Measurements from ENCODE around the gene RIMS1.
"Not testable (repeated sequence)": the region's sequence is repeated elsewhere in the genome, so short reads cannot be mapped to it uniquely, and the experiment has no call there.

The RIMS1 gene

DNA sequence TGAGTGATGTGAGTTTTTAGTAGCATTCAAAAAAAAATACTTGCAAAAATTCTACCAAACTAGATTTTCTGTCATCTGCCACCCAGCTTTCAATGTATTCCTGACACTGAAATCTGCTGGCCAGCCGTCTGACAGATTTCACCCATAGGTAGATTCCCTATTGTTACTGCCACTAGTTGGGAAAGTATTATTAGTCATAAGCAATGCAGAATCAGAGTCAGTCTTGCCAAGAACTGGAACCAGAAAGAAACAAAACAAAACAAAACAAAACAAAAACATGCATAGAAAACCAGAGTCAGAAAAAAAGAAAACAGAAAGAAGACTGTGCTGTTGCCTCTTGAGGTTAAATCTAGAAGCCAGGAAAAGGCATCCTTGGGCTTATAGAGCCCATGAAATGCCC lies 442.4 kb downstream of the RIMS1 start:
- no peak for DNase-seq (ENCODE audit: low read depth in 2 of 2)

DNA sequence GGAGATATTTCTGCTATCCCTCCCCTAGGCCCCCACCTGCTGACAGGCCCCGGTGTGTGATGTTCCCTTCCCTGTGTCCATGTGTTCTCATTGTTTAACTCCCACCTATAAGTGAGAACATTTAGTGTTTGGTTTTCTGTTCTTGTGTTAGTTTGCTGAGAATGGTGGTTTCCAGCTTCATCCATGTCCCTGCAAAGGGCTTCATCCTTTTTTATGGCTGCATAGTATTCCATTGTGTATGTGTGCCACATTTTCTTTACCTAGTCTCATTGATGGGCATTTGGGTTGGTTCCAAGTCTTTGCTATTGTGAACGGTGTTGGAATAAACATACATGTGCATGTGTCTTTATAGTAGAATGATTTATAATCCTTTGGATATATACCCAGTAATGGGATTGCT lies 448.9 kb downstream of the RIMS1 start:
- DNase-seq (ENCODE audit: low read depth in 2 of 2) = not testable (repeated sequence)

DNA sequence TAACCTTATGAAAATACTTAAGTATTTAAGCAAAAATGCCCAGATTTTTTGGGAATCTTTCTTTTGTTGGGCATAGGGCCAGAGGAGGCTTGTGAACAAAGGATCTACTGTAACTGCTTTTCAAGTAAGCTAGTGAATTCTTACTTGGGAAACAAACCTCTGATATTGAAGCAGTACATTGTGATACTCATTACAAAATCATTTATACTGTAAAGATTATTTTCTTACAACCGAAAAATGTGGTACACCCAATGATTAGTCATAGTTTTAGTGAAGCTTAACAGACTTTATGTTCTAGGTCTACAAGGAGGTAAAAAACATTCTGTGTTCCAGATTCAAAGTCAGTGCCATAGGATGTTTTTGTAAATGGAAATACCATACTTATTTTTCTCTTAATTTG lies 462.6 kb downstream of the RIMS1 start:
- DNase-seq (ENCODE audit: low read depth in 2 of 2) = no peak

DNA sequence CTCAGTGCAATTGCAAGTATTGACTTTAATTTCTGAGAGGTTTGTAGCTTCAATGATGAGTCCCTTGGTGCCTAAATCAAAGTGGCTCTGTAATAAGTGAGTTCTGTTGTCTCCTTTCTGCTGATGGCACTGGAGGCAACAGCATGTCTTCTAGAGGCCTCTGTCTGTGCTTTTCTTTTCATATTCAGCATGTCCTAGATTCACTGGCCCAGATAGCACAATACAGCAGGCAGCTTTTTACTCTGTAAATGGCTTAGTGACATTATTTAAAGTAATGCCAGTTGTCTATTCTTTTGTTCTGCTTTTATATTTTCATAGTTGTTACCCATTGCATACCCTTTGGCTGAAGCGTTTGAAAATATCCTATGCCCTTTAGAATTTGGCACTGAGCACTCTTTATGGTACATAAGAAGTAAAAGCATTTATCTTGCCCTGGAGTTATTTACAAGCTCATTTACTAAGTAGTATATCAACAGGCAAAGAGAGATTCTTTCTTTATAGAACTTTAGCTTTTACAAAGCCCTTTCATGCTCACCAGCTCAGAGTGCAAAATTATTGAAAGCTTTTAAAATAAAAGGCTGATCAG lies 464.0 kb downstream of the RIMS1 start:
- DNase-seq (ENCODE audit: low read depth in 2 of 2) = no peak

DNA sequence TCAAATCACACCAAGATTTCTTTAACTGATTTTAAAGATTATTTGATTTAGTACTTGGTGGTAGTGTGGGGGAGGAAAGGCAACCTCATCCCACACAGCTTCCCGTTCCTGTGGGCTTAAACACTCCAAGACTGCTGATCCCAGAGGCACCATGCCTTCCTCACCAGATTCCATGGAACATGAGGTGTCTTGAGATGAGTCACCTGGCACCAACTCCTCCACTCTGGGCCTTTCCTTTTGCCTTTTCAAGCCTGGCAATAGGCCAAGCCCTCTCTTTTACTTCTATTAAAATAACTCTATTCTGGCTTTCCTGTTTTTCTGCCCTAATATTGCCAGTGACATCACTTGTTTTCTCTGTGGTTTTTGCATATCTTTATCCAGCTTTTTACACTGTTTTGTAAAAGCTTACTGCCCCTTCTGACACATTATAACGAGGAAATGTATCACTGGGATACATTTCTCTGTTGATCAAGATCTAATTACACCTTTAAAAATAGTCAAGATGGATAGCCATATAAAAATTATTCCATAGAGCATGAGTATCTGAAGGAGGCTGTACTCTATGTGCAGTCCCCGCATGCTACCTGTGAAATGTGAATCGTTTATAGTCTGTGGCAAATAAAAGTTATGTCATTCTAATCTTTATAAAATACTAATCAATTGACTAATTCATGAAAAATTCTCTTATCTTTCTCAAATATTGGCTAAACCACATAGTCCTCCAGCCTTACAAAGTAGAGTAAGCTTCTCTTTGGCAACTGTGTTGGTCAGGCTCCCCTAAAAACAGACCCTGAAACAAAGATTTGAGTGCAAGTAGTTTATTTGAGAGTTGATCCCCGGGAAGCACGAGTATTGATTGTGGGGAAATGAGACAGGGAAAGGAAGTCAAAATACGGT lies 477.7 kb downstream of the RIMS1 start:
- no peak for DNase-seq (ENCODE audit: low read depth in 2 of 2)

DNA sequence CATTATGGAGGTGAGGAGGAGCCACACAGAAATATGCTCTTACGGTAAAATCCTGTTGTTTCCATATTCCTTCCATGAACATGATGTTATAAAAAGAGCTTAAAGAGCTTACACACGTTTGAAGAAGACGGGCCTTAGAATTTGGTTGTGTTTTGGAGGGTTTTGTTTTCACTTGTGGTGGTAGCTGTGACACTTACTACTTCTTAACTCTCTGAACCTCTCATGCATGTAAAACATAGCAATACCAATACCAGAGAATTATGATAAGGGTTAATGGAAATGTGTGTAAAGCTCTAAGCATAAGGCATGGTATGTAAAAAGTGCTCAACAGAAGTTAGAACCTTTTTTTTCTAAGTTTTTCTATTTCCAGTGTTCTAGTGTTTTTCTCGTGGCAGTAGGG lies 479.4 kb downstream of the RIMS1 start:
- no peak for DNase-seq (ENCODE audit: low read depth in 2 of 2)

DNA sequence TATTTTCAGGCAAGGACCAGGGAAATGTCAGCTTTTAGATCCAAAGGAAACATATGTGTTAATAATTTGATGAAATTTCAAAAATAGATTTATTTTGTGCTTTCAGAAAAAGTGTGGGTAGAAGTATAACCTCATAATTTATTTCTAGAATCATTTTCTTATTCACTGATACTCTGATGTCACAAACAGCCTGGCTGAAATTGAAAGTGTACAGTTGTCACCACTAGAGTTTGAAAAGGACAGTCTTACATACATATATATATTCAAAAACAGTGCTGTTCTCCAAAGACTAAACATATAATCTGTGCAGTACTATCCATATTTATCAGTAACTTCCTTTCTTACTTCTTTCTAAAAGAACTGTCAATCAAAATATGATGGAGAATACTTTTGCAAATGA lies 481.1 kb downstream of the RIMS1 start:
- DNase-seq (ENCODE audit: low read depth in 2 of 2) = no peak

DNA sequence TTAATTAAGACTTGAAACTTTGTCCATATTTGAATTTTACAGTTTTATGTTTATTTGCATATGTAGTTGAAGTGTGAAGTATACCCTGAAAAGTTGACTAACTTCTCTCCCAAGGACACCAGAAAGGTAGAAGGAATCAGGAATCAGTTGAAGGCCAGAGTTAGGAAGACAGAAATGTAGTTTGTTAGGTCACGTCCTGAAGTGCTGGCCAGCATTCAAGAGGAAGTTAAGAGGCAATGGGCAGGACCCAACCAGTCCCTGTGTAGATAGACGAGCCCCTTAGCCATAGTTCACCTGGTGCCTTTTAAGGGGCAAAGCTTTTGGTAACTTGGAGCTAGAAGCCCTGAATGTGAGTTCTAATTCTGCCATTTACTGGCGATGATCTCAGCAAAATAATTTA lies 485.1 kb downstream of the RIMS1 start:
- no peak for DNase-seq (ENCODE audit: low read depth in 2 of 2)

DNA sequence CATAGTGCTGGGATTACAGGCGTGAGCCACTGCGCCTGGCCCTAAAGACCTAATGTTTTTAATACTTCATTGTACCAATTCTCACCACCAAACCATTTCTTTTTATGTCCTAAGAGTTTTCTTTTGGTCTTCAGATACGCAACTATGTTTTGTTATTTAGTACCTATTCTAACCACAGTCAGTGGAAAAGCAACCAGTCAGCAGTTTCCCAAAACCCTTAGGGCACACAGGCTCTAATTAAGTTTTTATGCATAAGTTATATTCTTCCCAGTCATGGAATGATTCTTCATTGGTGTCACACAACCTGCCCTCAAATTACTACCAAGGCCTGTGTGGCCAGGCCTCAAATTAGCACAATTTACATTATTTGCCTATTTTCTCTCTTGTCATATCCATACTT lies 487.8 kb downstream of the RIMS1 start:
- no peak for DNase-seq (ENCODE audit: low read depth in 2 of 2)

DNA sequence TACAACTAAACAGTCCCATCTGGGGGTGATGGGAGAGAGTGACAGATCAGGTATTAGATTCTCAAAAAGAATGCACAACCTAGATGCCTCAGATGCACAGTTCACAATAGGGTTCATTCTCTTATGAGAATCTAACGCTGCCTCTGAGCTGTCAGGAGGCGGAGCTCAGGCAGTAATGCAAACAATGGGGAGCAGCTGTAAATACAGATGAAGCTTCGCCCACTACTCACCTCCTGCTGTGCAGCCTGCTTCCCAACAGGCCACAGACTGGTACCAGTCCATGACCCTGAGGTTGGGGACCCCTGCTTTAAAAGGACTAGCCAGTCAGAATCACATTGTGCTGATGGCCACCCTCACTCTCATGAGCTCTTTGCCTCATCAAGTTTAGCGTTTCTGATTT lies 488.5 kb downstream of the RIMS1 start:
- DNase-seq (ENCODE audit: low read depth in 2 of 2) = no peak

DNA sequence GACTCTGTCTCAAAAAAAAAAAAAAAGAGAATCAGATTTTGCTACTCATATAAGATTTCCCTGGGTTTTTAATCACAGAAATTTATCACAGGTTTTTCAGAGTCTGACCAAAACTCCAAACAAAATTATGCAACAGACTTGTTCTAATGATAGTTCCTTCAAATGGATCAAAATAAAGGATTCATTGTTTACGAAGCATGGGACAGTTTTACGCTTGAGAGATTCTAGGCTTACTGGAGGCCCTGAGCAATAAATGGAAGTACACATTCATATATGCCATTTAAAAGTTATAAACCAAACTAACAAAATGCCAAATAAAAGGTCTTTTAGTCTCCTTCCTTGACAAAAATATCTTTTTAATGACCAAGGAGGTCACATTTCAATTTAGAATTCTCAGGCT lies 490.4 kb downstream of the RIMS1 start:
- no peak for DNase-seq (ENCODE audit: low read depth in 2 of 2)

DNA sequence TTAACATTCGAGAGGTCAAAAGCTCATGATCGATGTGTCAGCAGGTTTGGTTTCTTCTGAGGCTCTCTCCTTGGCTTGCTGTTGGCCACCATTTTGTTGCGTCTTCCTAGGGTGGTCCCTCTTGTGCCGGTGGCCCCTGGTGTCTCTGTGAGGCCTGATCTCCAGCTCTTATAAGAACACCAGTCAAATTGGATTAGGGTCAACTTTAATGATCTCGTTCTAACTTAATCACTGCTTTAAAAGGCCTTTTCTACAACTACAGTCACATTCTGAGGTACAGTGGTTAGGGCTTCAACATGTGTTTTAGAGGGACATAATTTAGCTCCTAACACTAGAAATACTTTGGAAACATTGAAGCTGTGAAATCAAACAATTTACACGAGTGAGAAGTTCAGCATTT lies 494.7 kb downstream of the RIMS1 start:
- DNase-seq (ENCODE audit: low read depth in 2 of 2) = no peak

DNA sequence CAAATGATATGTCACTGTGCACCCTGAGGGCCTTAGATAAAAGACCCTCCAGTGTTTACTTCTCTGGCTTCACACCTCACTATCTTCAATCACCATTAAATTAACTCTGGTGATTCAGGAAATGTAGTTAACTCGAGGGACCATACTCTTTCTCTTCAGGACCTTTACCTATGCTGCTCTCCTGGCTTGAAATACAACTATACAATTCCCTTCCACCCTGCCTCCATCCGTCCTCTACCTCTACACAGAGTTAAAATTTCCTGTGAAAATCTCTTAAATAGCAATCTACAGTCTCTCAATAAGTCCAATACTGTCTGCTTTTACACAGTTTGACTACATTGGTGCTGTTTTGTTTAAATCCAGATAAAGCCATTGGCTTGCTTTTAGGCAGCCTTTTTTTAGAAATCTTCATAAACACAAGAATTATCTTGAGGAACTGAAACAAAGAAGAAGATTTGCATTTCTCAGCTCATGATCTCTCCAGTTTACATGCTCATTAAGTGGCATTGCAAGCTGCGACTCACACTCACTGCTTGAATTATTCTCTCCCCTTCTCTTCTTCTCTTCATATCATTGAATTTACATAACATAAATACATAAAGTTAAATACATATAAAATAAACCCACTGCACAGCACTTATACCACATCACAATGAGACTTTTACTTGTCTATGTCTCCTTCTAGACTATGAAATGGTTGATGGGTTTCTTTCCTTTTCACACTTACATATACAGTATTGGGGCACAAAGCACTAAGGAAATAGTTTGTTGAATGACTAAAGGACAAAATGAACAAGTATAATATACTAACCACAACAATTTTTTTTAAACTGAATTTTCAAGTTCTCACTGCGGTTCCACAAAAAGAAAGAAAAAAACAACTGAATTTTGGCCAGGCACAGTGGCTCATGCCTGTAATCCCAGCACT lies 496.5 kb downstream of the RIMS1 start:
- no peak for DNase-seq (ENCODE audit: low read depth in 2 of 2)

DNA sequence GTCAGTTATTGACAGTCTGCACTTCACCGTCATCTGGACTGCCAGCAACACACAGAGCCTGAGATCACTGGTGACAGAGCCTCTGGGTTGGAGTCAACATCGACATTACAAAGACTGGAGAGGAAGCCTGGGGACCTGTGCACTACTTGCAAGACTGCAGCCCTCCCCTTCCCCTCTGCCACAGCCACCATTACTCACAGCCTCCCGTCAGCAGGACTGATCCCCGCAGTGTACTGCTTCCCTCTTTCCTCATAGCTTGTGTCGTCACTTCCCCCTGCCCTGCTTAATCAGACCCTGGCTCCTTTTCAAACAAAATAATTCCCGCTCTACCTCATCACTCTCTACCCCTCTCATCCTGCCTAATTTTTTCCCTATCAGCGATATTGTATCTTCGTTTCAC lies 500.0 kb downstream of the RIMS1 start:
- no peak for DNase-seq (ENCODE audit: low read depth in 2 of 2)

DNA sequence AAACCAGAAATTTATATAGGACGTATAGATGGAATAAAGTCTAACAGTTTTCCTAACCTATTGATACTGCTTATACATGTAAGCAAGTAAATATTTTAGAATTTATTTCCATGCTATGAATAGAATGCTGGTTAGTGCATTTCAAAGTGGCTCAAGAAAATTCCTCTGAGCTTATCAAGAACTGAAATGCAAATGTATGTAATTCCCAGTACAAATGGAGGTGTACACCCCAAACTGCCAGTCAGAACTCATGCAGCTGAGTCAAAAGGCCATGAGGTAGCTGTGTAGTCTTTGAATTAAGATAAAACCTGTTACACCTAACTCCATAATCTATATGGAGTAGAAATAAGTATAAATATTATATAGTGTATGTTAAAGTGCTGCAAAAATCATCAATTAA lies 503.3 kb downstream of the RIMS1 start:
- DNase-seq (ENCODE audit: low read depth in 2 of 2) = no peak

DNA sequence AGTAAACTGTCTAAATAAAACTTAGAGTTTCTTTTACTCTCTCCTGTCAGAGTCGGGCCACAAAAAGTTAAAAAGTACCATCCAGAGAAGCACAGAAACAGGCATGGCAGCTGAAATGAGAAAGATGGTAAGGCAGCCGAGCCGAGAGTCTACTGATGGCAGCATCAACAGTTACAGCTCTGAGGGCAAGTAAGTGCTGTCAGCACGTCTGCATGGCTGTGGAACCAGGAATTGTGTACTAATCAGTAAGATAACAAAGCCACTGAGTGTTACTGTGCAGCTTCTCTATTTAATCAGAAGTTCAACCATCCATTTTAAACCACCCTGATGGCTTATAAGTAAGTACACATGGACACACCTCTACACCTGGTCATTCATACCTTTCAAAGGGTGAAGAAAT lies 504.2 kb downstream of the RIMS1 start:
- DNase-seq (ENCODE audit: low read depth in 2 of 2) = no peak

DNA sequence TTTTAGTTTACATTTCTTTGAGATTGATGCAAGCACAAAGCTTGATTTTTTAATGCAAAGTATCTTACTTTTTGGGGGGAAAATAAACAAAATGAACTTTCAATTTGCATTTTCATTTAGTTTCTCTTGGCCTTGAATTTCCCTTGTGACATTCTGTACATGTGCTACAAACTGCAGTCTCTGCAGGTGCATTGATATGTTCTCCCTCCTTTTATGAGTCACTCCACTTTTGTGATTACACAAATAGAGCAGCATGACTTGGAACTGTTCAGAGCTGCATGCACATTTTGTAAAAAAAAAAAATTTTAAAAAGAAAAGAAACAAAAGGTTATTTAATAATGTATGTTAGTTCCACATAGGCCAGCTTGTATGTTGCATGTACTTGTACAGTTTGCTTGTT lies 515.5 kb downstream of the RIMS1 start:
- DNase-seq (ENCODE audit: low read depth in 2 of 2) = no peak

DNA sequence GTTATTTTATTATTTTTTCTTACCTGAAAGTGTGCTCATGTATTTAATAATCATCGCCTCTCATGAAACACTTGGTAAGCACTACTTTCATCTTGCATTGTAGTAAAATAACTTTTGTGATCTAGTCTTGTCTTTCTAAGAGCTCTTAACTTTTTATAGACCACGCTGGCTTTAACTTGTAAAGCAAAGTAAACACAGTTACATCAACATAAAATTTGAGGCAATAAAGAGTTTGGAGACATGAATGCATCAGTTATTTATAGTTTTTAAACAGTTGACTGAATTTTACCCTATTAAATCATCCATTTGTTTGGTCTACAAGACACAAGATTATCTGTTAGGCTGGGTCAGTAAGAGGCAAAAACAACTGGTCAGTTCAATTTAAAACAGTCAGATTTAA lies 517.1 kb downstream of the RIMS1 start:
- DNase-seq (ENCODE audit: low read depth in 2 of 2) = no peak

DNA sequence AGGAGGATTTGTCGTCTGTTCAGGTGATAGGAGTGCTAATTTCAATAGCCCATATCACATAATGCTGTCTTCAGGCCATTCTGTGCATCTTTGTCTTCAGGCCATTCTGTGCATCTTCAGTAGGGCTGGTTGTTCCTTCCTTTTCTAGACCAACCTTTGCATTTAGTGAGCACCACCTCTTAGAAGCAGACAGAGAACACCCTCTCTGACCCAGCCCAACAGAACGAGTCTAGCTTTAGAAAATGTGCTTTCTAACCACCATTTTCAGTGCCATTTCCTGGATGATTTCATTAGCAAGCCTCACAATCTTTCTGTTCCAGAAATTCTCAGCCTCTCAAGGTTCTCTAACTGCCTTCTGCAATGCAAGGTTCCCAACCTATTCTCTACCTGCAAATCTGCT lies 520.2 kb downstream of the RIMS1 start:
- DNase-seq (ENCODE audit: low read depth in 2 of 2) = no peak

DNA sequence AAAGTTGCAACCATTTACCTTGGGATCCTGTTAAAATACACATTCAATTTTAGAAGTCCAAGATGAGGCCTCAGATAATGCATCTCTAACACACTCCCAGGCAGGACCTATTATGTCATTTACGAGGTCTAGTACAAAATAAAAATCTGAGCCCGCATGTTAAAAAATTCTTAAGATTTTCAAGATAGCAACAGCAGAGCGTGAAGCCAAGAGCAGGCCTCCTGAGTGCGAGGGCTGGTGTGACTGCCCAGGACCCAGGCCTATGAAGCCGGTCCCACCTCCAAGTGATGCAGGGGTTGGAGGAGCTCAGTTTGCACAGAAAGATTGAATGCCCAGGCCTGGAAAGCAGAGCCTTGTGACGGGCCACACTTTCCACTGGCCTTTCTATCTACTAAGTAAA lies 524.4 kb downstream of the RIMS1 start:
- no peak for DNase-seq (ENCODE audit: low read depth in 2 of 2)

DNA sequence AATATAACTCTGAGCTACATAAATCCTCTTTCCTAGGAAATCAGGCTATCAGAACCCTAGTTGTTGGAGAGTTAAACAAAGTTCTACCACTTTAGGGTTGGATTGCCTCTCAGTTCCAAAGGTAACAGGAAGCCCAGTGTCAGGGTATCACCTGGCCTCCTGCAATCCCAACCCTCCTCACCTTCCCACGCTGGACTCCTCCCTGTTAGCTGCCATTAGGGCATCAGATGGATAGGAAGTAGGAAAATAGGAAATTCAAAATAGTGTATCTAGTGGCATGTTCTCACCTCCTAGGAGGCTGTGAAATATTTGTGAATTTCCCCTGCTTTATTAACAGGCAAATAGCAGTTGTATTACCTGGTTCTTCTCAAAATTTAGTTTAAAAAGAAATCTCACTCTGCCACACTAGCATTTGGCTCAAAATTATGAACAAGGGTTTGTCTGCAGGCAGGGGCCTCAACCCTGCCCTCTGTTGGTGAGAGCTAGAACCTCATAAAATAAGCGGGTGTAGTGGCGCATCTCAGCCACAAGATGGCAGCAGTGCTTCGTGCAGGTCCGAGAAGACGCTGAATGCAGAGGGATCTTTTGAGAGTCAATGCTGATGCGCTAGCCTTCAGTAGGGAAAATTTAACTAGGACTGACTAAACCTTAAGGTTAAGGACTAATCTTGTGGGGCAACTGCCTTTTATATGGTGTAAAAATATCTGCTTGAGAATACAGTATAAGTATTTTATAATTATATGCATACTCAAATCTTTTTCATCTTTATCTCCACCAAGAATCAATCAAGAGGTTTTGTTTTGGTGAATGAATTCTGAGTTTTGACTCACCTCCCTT lies 525.7 kb downstream of the RIMS1 start:
- DNase-seq (ENCODE audit: low read depth in 2 of 2) = peak; percentile 49 to 53

DNA sequence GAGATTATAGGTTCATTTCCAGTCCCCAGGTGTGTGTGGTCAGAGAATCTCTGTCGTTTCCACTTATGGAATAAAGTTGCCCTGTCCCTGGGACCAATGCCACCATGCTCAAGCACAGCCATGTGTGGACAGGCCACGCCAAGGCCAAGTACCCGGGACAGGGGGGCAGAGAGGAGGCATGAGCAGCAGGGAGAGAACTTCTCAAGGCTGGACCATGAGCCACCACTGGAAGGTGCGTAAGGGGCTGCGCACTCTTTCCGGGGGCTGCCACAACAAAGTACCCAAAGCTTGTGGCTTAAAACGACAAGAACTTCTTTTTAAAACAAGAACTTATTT lies 526.3 kb downstream of the RIMS1 start:
- no peak for DNase-seq (ENCODE audit: low read depth in 2 of 2)

Data from stimulated activated CD8-positive, alpha-beta memory T cell treated with anti-CD3 and anti-CD28 coated beads, Interleukin-7, amount 100 ng/mL, for 1 hour (primary cell).